Spleen (tissue), 11 donors: Measurements from ENCODE around the gene ZNHIT6. TPM values are rescaled to one million over a fixed set of nuclear protein-coding genes. Genes with fewer than 3 reads are reported as not detected.

Experiments
- DNase-seq: peaks from one replicate; pipeline ENCODE4 v3.0.0-alpha.2; 2020
- H3K27ac ChIP-seq, 8 donors: fragments of 200-600 bp; sonication (generic) in 7 of 8; 1 replicate in 4 of 8; 2 replicates in 4 of 8; pipeline versions ENCODE4 v1.5.0 to v1.8.0; 2016 to 2021; ENCODE audit warnings: inconsistent platforms in 4 of 8, mild to moderate bottlenecking in 4 of 8, moderate library complexity in 1 of 8
- H3K27me3 ChIP-seq, 7 donors: fragments of 200-600 bp; sonication (generic) in 6 of 7; replicated peaks in 1 of 7; 1 replicate in 4 of 7; 2 replicates in 3 of 7; pipeline versions ENCODE4 v1.5.0 to v1.8.0; 2016 to 2021; ENCODE audit warnings: inconsistent platforms in 3 of 7, mild to moderate bottlenecking in 1 of 7
- H3K36me3 ChIP-seq, 6 donors: fragments of 200-600 bp; sonication (generic) in 5 of 6; 1 replicate in 4 of 6; 2 replicates in 2 of 6; pipeline versions ENCODE4 v1.5.0 to v1.8.0; 2016 to 2021; ENCODE audit warnings: inconsistent platforms in 2 of 6
- H3K4me1 ChIP-seq, 6 donors: fragments of 200-600 bp; sonication (generic) in 5 of 6; 1 replicate in 3 of 6; 2 replicates in 3 of 6; pipeline versions ENCODE4 v1.5.0 to v1.8.0; 2016 to 2021; ENCODE audit warnings: inconsistent platforms in 3 of 6
- H3K4me3 ChIP-seq, 8 donors: fragments of 200-600 bp; sonication (generic) in 7 of 8; 1 replicate in 4 of 8; 2 replicates in 4 of 8; pipeline versions ENCODE4 v1.5.0 to v1.8.0; 2016 to 2021; ENCODE audit warnings: inconsistent platforms in 4 of 8, mild to moderate bottlenecking in 4 of 8, moderate library complexity in 2 of 8
- H3K9me3 ChIP-seq, 8 donors: fragments of 200-600 bp; sonication (generic) in 7 of 8; 1 replicate in 4 of 8; 2 replicates in 4 of 8; pipeline versions ENCODE4 v1.5.0 to v1.8.0; 2016 to 2021; ENCODE audit warnings: inconsistent platforms in 4 of 8
- POLR2A ChIP-seq, 3 donors: fragments of 450-650 bp; IDR thresholded peaks; one replicate each; pipeline ENCODE4 v1.5.1; 2017; ENCODE audit warnings: antibody characterized with exemption in 3 of 3, mild to moderate bottlenecking in 1 of 3
- POLR2AphosphoS5 ChIP-seq, 3 donors: sonication (generic); formaldehyde crosslinking; IDR thresholded peaks; one replicate each; pipeline ENCODE4 v1.5.1; 2017; ENCODE audit warnings: antibody characterized with exemption in 3 of 3
- WGBS, 5 donors: extraction: QIAGEN DNeasy Blood & Tissue Kit in 3 of 5; methylation state at CpG; one replicate each; pipeline versions ENCODE4 v1.1.5 to v1.1.7; 2013 to 2018; 5-methylcytosine and 5-hydroxymethylcytosine counted together
- intact Hi-C: fragments of 100-400 bp; cut with DNase I; formaldehyde crosslinking; loops from one replicate; pipeline ENCODE4 v1.15.0; 2023; ENCODE audit warnings: low total_unique reads
- polyA plus RNA-seq, 3 donors: library from polyadenylated mRNA; stranded (reverse); fragments of 200-250 nt; gene quantifications; one replicate each; pipeline ENCODE4 v1.2.1, GENCODE V29; 2013
- total RNA-seq, 7 donors: library from RNA; depleted of rRNA in 3 of 7; stranded (reverse); fragments of >200 nt in 3 of 7; fragmentation: NEBNext Ultra II Directional in 4 of 7; extraction: Animal tissue kit (Norgen Biotek cat#: 25700) in 4 of 7; gene quantifications; one replicate each; pipeline versions ENCODE4 v1.1.0 to v1.2.1, GENCODE V29; 2016 to 2021
- TF ChIP-seq, protein P1 (sequence below), 11 experiments: fragments of 200-600 bp in 7 of 11; fragments of 450-650 bp in 4 of 11; sonication (generic) in 4 of 11; IDR thresholded peaks in 8 of 11; conservative IDR thresholded peaks in 3 of 11; 1 replicate in 7 of 11; 2 replicates in 4 of 11; pipeline versions ENCODE4 v1.4.0 to v1.8.0; 2016 to 2021; ENCODE audit warnings: antibody characterized with exemption in 11 of 11, inconsistent platforms in 4 of 11, mild to moderate bottlenecking in 1 of 11
- donor health status: healthy with polysubstance abuse.
- donor health status: DM: no; HTN: no; CAD: no; lungs with moderate emphysema.
- donor health status: DM: no; HTN: no; CAD: no.
- donor health status: Bipolar disorder and iron deficiency.
- donor health status: healthy.
- donor health status: DM: no; HTN: no; CAD: no.
- donor health status: DM: yes; HTN: yes; CAD: no.

ZNHIT6 gene
- total and polyA plus RNA-seq, 10 donors: 6.2 to 17.2 (median 11.6) TPM

DNA sequence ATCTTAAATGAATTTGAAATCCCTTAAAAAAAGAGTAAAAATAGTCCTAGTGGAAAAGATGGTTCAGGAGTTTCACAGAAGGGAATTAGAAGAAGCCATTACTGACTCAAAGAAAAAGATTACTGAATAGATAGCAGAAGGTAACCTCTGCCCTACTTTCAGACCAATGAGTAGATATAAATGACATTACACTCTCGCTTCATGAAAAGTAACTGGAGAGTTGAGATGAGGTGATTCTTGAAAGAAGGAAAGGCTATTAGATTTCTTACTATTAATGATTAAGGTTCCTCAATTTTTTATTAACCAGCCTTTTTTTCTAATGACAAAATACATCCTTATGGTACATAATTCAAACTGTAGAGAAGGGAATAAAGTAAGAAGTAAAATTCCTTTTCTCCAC is 99.4 kb downstream of the ZNHIT6 start:
- WGBS, 5 donors: 85 to 97% (median 93%) methylated on average over 1 of the region's 1 CpG
- intact Hi-C loops: no loop called here
- Histone ChIP-seq H3K27me3 (no peaks in the 10 kb centered on the region), H3K4me1 (no peaks in the 10 kb centered on the region), H3K4me3 (no peak overlapping the region), H3K27ac (no peak overlapping the region), H3K36me3 (no peaks in the 10 kb centered on the region), H3K9me3 (no peaks in the 10 kb centered on the region)
- DNase-seq: no peak
- TF ChIP-seq, protein P1, sequence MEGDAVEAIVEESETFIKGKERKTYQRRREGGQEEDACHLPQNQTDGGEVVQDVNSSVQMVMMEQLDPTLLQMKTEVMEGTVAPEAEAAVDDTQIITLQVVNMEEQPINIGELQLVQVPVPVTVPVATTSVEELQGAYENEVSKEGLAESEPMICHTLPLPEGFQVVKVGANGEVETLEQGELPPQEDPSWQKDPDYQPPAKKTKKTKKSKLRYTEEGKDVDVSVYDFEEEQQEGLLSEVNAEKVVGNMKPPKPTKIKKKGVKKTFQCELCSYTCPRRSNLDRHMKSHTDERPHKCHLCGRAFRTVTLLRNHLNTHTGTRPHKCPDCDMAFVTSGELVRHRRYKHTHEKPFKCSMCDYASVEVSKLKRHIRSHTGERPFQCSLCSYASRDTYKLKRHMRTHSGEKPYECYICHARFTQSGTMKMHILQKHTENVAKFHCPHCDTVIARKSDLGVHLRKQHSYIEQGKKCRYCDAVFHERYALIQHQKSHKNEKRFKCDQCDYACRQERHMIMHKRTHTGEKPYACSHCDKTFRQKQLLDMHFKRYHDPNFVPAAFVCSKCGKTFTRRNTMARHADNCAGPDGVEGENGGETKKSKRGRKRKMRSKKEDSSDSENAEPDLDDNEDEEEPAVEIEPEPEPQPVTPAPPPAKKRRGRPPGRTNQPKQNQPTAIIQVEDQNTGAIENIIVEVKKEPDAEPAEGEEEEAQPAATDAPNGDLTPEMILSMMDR (IDR thresholded peaks at IDR 0.05 in 8 of 11, conservative IDR thresholded peaks at IDR 0.05 in 3 of 11): no peak
- TF ChIP-seq POLR2A (IDR thresholded peaks at IDR 0.05): no peak

DNA sequence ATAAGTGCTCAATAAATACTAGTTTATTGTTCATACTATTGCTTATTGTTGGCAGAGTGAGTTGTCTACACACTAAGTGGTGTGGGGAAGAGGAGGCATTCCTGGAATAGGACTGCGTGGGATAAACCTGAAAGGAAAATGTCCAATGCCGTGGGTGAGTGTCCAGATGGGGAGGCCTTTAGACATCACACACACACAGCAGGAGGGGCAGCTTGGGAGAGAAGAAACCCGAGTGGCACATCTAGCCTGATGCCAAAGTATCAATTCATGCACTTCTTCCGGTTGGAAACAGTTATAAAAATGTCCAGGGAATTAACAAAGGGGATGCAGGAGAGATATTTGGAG is 100.3 kb downstream of the ZNHIT6 start:
- WGBS, 5 donors: 83 to 98% (median 89%) methylated on average over 4 of the region's 4 CpGs
- intact Hi-C loops: no loop called here
- Histone ChIP-seq H3K27me3 (no peaks in the 10 kb centered on the region), H3K4me1 (no peaks in the 10 kb centered on the region), H3K27ac (no peak overlapping the region), H3K9me3 (no peaks in the 10 kb centered on the region), H3K4me3 (no peak overlapping the region), H3K36me3 (no peaks in the 10 kb centered on the region)
- TF ChIP-seq, protein P1 (IDR thresholded peaks at IDR 0.05 in 8 of 11, conservative IDR thresholded peaks at IDR 0.05 in 3 of 11): no peak
- no peak for TF ChIP-seq POLR2A (IDR thresholded peaks at IDR 0.05)
- no peak for TF ChIP-seq POLR2AphosphoS5 (IDR thresholded peaks at IDR 0.05)
- DNase-seq: no peak

GRCh38 chr1:85607126-85607920 is 100.9 kb downstream of the ZNHIT6 start:
- intact Hi-C loops: no loop called here
- no peak overlapping the region for H3K4me3 ChIP-seq
- 77 to 90% (median 84%) methylated on average over 9 to 10 of the region's 10 CpGs for WGBS, 5 donors

DNA sequence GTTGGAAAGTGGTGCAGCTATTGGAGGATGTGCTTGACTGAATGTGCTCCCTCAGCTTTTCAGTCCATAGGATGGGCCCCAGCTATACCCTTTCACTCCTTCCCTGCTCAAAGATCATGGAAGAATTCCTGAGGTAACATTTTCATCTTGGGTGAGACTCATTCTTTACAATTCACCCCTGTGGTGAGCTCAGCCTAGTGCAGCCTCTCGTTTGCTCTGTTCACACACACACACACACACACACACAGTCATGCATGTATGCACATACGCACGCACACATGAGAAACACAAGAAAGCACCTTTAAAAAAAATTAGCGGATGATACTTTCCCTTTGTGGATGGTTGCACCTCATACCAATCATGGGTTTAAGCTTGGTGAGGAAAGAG is 101.8 kb downstream of the ZNHIT6 start:
- Histone ChIP-seq H3K4me1 (no peaks in the 10 kb centered on the region), H3K9me3 (no peaks in the 10 kb centered on the region), H3K4me3 (no peak overlapping the region), H3K27ac (no peak overlapping the region), H3K27me3 (no peaks in the 10 kb centered on the region), H3K36me3 (no peaks in the 10 kb centered on the region)
- TF ChIP-seq POLR2A (IDR thresholded peaks at IDR 0.05) (no peak), POLR2AphosphoS5 (IDR thresholded peaks at IDR 0.05) (no peak)
- TF ChIP-seq, protein P1 (IDR thresholded peaks at IDR 0.05 in 8 of 11, conservative IDR thresholded peaks at IDR 0.05 in 3 of 11): no peak
- intact Hi-C loops: no loop called here
- WGBS, 5 donors: 83 to 97% (median 93%) methylated on average over 4 of the region's 4 CpGs
- no peak for DNase-seq

More at GRCh38 chr1:85607126-85607920, 100.9 kb downstream of the ZNHIT6 start:
- no peak for DNase-seq
- Histone ChIP-seq H3K9me3 (no peaks in the 10 kb centered on the region), H3K4me1 (no peaks in the 10 kb centered on the region), H3K27ac (no peak overlapping the region), H3K27me3 (no peaks in the 10 kb centered on the region), H3K36me3 (no peaks in the 10 kb centered on the region)
- TF ChIP-seq POLR2AphosphoS5 (IDR thresholded peaks at IDR 0.05) (no peak), POLR2A (IDR thresholded peaks at IDR 0.05) (no peak)
- TF ChIP-seq, protein P1 (IDR thresholded peaks at IDR 0.05 in 8 of 11, conservative IDR thresholded peaks at IDR 0.05 in 3 of 11): no peak
